GM21529 (cell line): Measurements from ENCODE around the gene SMPDL3A.

Source experiments
- ATAC-seq: cut with Tn5 transposase; IDR thresholded peaks from one replicate; pipeline ENCODE4 v1.9.1; 2021; ENCODE audit not compliant: unreplicated experiment

SMPDL3A gene

DNA sequence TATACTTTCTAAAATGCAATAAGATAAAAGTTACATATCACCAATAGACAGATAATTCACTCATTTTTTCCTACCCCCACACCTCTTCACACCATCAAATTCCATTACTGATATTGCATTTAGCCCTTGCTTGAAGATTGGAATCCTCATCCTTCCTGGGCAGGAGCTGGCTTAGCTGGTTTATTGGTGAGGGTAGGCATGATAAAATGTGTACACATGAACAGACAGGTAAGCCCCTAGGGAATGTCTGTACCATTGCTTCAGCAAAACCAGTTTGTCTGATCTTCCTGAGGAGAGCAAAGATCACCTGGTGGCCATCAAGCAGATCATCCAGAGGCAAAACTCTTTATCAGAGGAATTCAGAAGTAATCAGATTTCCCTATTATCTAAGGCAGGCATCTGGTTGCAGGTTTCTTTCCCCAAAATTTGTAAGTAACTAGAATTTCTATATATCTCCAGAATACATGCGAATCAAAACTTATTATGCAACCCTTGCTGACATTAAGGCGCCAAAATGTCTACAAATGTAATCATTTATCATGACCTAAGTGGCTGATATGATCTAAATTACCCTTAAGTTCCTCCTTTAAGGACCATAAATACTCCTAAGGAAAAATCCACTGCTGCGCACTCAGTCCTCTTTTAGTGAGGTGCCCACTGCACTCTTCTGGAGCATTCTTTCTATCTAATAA is 16.2 kb upstream of the SMPDL3A start:
- ATAC-seq = no peak

DNA sequence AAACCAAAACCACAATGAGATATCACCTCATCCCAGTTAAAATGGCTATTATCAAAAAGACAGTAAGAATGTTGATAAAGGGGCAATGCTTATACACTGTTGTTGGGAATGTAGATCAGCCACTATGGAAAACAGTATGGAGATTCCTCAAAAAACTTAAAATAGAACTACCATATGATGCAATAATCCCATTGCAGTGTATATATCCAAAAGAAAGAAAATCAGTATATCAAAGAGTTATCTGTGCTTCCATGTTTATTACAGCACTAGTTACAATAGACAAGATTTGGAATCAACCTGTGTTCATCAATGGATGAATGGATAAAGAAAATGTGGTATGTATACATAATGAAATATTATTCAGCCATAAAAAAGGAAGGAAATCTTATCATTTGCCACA is 13.1 kb upstream of the SMPDL3A start:
- no peak for ATAC-seq

DNA sequence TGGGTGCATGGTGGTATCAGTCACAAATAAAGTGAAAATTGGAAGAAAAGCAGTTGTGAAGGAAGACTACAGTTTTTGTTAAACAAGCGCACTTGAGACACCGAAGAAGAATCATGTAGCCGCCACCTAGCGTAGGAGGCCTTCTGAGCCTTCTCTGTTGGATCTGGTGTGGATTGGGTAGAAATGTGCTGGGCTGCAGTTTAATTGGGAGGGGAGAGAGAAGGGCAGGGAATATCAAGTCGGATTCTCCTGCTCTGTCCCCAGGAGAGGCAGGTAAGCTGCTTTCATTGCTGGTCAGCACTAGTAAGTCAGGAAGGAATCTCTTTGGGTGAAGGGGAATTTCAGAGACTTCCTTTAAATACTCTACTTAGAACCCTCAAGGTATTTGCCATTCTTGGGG is 10.8 kb upstream of the SMPDL3A start:
- no peak for ATAC-seq

DNA sequence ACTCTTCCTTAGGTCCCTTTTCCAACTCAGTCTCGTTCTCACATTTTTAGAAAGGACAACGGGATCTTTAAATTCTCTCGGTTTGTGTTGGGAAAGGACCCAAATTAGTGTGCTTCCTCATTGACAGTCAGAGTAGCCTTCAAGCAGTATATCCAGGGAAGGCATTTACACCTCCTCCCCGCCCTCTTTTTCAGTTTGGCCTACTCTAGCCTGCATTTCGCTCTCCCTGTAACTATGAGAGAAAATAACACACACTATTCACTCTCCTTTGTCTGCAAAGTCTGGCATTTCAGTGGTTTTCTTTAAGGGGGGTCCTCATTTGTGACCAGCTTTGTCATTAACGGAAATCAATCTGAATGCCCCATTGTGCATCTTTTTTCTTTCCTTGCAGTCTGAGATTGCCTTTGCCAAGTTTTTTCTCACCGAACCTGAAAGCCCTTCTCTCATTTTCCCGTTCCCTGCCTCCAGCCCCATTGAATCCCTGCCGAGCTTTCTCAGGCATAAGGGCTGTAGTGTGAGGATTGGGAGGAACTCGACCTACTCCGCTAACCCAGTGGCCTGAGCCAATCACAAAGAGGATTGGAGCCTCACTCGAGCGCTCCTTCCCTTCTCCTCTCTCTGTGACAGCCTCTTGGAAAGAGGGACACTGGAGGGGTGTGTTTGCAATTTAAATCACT is 9.9 kb upstream of the SMPDL3A start:
- no peak for ATAC-seq

DNA sequence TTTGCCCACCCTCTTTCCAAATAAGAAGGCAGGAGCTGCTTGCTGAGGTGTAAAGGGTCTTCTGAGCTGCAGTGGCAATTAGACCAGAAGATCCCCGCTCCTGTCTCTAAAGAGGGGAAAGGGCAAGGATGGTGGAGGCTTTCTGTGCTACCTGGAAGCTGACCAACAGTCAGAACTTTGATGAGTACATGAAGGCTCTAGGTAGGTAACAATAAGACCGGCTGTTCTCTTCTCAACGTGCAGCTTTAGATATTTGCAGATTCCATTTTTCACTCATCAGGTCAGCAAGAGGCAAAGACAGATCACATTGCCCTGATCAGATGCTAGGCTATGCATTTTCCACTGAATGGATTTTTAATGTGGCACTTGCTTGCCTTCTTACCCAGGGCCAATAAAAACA is 9.4 kb upstream of the SMPDL3A start, which contains the start of gene FABP7:
TSS of gene FABP7 (plus strand) at position 50 of the 400 bp plus-strand sequence. CDS start at position 129, 79 bp downstream.
- no peak for ATAC-seq

DNA sequence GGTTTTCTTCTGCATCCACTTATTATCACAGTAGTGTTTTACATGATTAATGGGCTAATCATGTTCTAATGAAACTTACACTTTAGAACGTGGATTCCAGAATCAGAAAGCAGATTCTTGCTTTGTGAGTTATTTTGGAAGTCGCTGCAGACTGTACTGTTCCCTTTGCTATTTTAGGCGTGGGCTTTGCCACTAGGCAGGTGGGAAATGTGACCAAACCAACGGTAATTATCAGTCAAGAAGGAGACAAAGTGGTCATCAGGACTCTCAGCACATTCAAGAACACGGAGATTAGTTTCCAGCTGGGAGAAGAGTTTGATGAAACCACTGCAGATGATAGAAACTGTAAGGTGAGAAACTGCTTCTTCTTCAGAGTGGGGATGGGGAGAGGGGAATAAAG is 8.9 kb upstream of the SMPDL3A start:
- ATAC-seq = no peak

DNA sequence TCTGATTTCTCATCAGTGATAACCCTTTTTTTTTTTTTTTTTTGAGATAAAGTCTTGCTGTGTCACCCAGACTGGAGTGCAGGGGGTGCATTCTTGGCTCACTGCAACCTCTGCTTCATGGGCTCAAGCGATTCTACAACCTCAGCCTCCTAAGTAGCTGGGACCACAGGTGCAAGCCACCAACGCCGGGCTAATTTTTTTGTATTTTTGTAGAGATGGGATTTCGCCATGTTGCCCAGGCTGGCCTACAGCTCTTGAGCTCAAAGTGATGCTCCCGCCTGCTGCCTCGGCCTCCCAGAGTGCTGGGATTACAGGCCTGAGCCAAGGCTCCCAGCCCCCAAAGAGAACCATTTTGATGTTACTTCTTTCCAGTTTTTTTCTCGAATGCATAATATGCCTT is 7.3 kb upstream of the SMPDL3A start:
- no peak for ATAC-seq

DNA sequence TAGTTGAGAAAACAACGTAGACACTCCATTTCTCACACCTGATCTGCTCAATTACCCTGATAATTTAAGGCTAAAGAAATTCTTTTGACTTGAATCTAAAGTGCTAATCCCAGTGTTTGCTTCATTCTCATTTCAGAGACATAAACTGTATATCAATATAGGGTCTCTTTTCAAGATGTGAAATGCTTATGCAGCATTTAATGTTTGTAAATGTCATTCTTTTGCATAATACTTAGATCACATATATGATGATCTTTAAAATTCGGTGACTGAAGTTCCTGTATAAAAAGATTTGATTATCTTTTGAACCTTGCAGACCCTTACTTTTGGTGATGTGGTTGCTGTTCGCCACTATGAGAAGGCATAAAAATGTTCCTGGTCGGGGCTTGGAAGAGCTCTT is 5.7 kb upstream of the SMPDL3A start:
- no peak for ATAC-seq

DNA sequence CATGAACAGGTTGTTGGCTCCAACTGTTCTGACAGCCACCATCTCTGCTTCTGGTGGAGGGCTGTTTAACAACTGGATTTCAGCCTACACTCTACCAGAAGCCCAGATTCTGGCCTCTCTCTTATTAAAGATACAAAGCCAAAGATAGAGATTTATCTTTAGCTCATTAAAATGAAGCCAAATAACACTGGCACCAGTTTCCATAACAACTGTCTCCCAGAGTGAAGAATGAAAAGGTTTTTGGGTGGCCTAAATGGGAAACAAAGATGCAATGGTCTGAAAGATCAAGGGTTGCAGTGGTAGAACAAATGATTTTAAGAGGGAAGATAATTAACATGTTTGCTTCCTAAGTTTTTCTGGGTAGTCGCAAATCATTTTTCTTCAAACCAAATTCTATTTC is 3.2 kb upstream of the SMPDL3A start:
- ATAC-seq = no peak

DNA sequence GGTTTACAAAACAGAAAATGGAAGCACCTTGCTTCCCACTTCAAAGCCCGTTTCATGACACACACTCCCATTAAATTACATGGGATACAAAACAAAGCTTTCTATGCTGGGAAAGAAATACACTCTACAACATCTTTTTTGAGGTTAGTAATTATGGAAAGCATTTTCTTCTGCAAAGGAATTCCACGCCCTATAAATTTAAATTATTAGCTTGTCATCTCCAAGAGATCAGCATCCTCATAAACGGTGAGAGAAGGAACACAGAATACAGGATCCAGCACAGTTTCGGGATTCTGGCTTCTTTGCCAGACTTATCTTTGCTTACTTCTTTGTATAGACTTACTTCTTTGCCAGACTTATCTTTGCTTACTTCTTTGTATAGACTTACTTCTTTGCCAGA is 1.3 kb upstream of the SMPDL3A start:
- no peak for ATAC-seq

DNA sequence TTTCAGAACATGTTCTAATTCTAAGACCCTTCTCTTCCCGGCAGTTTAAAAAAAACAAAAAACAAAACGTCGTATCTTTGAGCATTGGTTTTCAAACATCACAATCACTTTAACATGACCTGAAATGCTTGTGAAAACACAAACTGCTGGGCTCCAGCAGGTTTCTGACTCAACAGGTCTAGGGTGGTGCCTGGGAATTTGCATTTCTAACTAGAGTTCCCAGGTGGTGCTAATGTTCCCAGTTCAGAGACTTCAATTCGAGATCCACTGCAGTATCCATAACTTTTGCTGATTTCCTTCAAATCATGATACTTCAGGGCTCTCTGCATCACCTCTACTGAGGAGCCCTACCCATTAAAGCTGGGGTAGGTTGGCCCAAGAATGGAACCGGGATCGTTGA is 850 bp upstream of the SMPDL3A start:
- no peak for ATAC-seq

DNA sequence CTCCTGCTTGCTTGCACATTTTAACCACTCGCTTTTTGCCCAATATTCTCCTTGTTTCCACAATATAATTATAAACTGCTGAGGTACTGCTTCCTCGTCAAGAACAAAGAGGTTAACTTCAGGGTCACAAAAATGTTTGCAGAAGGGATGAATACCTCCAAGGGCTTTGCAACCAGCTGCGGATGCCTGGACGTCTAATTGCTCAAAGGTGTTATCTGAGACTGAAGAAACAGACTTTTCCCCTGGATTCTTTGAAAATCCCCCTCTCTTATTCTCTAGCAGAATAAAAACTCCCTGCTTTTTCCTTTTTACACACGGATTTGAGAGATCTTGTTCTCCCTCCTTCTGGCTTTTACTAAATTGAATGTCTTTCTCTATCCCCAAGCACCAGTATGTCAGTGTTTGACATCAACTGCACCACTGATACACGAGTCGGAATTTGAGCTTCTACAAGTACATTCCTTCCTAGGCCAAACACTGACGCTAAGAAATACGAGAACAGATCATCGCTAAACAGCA is 336 bp upstream of the SMPDL3A start:
- no peak for ATAC-seq

DNA sequence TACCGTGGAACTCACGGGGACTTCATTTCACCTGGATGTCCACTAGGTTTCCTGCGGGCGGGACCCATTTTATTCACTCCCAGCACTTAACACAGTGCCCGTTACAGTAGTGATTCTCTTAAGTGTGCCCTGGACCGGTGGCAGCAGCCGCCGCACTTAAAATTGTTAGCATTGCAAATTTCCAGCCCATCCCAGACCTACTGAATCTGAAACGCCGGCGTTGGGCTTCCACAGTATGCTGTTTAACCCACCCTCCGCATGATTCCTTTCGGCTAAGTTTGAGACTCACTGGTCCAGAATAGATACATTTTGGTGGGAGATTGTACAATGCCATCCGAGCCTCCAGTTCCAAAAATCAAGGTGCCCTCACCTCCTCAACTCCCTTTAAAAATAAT is 967 bp downstream of the SMPDL3A start:
- ATAC-seq = no peak

DNA sequence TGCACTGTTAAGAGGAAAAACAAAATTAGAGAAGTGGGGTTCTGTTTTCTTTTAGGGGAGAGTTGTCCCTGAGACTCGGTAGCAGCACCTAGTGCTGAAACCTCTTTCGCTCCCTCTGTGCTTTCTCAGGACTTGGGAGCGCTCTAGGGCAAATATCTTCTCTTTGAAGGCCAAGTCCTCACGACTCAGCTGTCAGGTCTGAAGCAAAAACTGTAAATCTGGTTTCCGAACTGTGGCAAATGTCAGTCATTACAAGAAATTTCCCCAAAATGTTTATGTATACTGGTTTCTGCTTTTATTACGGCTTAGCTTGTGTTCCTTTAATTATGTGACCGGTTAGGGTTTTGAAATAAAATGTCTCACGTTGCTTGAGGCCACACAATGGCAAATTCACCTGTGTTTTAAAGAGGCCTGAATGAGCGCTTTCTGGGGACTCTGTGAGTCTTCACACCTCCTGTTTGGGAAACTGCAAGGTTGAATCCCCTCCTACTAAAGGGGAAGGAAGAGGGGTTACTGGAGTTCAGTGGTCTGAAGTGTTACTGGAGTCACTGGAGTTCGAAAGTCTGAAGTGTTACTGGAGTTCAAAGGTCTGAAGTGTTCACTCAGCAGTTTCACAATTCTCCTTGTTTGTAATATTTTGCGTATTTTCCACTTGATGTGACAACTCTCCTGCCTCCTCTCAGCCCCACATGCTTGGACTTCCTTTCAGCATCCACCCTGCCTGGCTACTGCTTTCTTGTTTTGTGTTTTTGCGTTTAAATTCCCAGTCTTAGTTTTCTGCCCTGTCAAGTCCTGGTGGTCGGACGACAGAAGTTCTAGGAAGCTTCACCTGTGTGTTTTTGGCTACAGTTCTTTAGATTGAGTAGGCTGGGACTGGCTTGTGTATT is 1.6 kb downstream of the SMPDL3A start:
- ATAC-seq = no peak

DNA sequence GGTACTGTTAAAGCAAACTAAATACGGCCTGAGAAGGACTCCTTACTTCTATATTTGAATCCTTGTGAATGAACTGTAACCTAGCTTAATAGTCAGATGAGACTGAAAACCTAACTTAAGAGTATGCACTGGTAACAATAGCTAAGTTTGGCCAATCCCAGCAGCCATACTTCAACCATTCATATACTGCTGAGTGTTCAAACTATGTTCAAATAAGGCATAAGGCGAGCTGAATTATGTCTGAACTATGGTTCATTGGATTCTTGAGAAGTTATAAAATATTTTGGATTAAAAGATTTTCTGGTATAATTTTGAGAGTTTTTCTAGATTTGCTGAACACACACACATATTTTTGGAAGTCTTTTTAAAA is 2.2 kb downstream of the SMPDL3A start:
- no peak for ATAC-seq

DNA sequence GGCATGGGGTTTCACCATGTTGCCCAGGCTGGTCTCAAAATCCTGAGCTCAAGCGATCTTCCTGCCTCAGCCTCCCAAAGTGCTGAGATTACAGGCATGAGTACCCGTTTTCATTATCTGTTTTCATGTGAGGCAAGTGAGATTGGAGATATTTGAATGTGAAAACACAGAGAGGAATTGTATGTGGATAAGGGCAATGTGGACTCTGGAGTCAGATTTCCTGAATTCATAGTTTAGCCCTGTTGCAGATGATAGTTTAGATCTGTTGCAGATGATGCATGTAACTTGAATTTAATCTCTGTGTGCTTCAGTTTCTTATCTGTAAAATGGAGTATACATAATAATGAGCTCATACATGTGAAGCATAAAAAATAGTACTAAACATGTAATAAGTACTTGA is 3.7 kb downstream of the SMPDL3A start:
- ATAC-seq = no peak

DNA sequence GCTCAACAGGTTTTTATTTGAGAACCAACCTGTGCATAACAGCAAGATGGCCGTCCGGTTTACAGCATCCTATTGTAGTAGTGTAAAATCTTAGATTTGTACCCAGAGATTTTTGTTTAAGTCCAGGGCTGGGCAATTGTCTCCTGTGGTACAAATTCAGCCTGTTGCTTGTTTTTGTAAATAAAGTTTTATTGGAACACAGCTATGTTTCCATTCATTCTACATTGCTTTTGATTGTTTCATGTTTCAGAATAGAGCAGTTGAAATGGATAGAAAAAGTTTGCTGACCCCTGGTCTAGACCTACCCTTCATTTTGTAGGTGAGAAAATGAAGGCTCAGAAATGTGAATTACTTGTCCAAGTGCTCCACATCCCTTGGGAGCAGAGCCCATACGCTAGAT is 8.5 kb downstream of the SMPDL3A start:
- ATAC-seq = no peak

DNA sequence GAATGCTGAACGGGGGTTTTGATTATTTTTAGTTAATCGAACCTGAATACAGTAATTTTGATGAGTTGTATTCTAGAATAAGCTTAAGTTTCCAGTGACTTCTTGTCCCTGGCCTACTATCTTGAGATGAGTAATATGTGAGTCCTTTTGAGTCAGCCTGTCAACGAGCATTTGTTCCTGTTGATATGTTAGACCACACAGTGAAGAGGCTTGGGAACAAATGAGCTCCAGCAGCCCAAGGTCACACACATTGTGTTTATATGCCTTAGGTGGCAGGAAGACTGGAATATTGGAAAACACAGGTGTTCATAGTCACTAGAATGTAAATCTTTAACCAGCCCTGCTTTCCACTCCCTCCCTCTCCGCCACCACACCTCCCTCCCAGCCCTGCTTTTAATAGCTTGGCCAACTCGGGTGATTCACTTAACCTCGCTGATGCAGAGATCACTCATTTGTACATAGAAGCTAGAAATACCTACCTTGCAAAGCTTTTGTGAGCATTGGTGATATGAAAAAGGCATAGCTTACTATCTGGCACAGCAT is 9.1 kb downstream of the SMPDL3A start:
- ATAC-seq = peak; percentile 93

DNA sequence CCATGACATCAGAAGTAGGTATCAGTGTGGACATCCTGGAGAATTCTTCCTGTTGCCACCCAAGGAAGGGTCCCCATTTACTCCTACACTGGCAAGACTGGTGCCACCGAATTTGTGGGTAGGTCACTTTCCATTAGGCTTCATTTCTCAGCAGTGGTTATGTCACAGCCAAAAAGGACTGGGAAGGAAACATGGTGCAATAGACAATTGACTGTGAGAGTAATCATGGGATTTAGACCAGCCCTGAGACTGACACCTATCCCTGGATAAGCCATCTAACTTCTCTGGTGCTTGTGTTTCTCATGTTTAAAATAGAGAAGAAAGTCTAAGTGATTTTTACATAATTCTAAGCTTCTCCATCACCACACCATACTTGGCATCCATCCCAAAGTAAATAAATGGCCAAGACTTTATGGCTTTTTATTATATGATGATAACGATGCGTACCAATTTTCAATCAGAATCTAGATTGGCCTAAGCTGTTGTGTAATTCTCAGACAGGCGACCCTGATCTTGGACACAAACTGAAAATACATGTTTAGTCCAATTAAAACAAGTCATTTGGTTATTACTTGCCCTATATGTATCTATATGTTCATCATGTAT is 10.2 kb downstream of the SMPDL3A start:
- ATAC-seq = no peak

DNA sequence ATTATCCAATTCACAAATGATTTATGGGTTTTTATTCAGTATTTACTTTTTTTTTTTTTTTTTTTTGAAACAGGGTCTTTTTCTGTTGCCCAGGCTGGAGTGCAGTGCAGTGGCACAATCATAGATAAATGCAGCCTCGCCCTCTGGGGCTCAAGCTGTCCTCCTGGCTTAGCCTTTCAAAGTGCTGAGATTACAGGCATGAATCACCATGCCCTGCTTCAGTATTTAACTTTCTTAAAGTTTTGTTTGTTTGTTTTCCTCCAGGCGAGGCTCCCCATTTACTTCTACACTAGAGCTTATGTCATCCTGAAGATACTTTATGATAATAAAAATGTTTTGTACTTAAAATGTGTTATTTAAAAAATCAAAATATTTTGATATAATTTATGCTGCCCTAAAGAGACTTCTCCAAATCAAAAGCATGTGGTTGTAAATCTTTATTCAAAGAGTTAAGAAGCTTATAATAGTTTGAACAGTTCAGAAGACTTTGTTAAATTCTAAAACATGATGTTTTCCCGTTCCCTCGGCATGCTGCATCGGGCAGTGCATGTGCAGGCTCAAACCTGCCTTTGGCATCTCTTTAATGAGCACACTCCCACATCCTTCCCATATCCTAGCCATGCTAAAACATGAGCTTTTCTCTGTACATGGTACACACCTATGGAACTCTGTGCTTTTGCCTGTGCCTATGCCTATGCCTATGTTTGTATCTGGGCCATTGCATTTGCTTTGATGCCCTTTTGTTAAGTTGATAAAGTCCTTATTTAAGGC is 11.0 kb downstream of the SMPDL3A start:
- ATAC-seq = no peak
